PC-9 (cell line): ENCODE results near the gene SARS1.

Experiments
- EZH2 ChIP-seq: fragments of 200-600 bp; sonication (generic); IDR thresholded peaks from 2 replicates; pipeline ENCODE4 v1.8.0; 2017; ENCODE audit warnings: antibody characterized with exemption, low read depth
- TF ChIP-seq, protein P1 (sequence below): fragments of 200-600 bp; sonication (generic); conservative IDR thresholded peaks from 2 replicates; pipeline ENCODE4 v1.6.1; 2017; ENCODE audit warnings: mixed run types, antibody characterized with exemption, mild to moderate bottlenecking, moderate library complexity

GRCh38 chr1:109242387-109242786 is 28.7 kb downstream of the SARS1 start:
- TF ChIP-seq, protein P1, sequence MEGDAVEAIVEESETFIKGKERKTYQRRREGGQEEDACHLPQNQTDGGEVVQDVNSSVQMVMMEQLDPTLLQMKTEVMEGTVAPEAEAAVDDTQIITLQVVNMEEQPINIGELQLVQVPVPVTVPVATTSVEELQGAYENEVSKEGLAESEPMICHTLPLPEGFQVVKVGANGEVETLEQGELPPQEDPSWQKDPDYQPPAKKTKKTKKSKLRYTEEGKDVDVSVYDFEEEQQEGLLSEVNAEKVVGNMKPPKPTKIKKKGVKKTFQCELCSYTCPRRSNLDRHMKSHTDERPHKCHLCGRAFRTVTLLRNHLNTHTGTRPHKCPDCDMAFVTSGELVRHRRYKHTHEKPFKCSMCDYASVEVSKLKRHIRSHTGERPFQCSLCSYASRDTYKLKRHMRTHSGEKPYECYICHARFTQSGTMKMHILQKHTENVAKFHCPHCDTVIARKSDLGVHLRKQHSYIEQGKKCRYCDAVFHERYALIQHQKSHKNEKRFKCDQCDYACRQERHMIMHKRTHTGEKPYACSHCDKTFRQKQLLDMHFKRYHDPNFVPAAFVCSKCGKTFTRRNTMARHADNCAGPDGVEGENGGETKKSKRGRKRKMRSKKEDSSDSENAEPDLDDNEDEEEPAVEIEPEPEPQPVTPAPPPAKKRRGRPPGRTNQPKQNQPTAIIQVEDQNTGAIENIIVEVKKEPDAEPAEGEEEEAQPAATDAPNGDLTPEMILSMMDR, result no peak
- no peak for TF ChIP-seq EZH2
